MM.1S (cell line): ENCODE results near the gene CASTOR1.

Experiments
- EZH2 ChIP-seq: fragments of 300-600 bp; sonication (generic); optimal IDR thresholded peaks from 2 replicates; pipeline ENCODE3; 2017; ENCODE audit warnings: low read depth, mild to moderate bottlenecking, antibody characterized with exemption, low read length, mixed read lengths
- EZH2phosphoT487 ChIP-seq: fragments of 300-600 bp; sonication (generic); IDR thresholded peaks from 2 replicates; pipeline ENCODE4 v1.6.1; 2018; ENCODE audit warnings: antibody characterized with exemption, low read length

DNA sequence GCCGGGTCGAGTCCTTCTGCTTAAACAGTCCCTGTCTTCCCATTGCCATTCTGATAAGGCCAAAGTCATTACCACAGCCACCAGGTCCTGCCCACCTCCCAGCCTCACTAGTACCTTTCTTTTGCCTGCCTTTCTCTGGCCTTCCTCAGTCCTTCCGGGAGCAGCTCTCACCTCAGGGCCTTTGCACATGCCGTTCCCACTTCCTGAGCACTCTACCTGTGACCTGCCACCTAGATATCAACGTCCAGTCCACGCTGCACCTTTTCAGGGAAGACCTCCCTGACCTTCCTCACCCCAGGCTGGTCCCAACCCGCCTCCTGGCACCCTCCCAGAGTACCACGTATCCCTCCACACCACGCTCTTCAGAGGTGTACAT lies 14.9 kb downstream of the CASTOR1 start:
- TF ChIP-seq EZH2phosphoT487 (no peak), EZH2 (no peak)
